ENCODE results near the gene FOXA1. TPM values are rescaled to one million over a fixed set of nuclear protein-coding genes. Genes with fewer than 3 reads are reported as not detected.

FOXA1 gene
- total RNA-seq, result 126 TPM

DNA sequence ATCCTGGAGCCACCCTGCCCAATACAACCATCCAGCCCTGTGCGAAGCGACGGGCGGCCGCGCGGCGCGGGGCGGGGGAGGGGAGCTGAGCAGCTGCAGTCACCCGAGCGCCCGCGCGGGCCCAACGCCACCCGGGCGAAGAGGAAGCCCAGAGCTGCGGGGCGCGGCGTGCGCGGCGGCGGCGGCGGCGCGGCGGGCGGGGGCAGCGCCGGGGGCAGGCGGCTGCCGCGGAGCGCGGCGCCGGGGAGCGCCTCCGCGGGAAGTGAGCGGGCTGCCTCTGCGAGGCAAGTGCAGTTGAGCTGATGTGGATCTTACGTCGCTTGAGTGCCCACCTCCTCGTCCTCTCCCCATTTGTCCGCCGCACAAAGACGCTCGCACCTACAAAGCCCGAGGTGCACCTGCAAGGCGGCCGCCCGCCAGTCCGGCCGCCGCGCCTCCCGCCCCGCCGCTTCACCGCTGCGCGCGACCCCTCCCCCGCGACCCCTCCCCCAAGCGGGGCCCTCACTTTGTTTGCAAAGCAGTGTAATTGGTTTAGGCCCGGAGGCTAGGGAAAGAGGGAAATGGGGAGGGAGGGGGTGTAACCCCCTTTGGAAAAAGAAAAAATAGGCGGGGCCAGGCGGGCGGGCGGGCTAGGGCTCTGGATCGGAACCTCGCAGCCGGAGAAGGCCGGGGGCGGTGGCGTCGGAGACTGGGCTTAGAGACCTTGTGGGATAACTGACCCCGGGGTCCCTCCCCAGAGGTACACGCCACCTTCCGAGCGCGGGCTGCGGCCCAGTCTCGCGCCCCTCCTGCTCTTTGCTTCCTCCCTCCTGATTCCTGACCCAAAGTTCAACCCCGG is at the start of gene FOXA1, which contains the start of gene TTC6:
Gene FOXA1 (minus strand): TSS at position 279 of the 838 bp plus-strand sequence. CDS start 277 bp downstream, at position 2.
Gene TTC6 (plus strand): TSS at position 659 of the 838 bp plus-strand sequence. CDS start 26,436 bp downstream, outside the sequence.
- no peak for DNase-seq (ENCODE audit: low spot score)

DNA sequence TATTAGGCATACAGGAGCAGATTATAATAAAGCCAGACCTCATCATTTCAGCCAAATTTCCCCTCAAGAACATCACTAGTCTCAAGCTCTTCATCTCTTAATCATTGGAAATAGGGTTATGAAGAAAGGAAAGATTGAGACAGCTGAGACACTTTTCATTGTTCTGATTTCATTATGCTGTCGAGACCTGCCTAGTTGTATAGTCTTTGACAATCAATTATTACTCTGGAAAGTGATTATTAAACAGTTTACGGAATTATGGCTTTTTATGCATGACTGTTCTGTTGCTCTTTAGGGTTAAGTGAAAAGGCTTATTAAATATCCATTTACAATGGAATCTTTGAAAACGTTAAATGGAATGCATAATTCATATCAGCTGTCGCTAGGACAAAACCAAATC is 48.7 kb upstream of the FOXA1 start:
- no peak for DNase-seq (ENCODE audit: low spot score)

DNA sequence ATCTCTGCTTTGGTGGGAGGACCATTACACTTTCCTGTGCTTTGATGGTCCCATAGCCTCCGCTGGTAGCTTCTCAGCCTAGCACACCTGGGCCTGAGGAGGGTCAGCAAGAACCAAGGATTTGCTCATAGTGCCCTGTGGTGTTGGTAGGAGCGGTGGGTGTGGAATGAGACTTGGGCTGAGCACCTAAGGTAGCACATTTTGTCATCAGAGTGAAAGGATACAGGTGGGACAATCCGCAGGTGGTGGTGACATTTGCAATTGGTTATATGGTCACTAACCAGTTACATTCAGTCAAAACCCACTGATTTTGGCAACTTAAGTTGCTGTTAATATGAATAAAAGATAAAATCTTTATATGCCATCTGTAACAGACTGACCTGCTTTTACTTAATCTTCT is 47.1 kb upstream of the FOXA1 start:
- no peak for DNase-seq (ENCODE audit: low spot score)

DNA sequence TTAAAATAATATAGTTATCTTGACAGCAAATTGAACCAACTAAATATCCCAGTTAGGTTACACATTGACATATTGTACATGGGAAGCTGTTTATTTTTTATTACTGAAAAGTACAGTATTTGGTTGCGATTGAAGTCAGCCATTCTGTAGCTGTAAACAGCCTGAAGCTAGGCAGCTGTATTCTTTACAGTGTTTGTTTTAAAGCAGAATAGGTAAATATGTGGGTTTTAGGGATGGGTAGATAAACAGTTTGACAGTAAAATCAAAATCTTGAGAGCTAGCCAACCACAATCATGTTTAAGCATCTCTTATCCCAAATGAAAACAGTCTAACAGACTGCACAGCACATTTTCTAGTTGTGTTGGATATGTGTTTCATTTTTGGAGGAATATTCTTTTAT is 46.1 kb upstream of the FOXA1 start:
- DNase-seq (ENCODE audit: low spot score), result no peak

DNA sequence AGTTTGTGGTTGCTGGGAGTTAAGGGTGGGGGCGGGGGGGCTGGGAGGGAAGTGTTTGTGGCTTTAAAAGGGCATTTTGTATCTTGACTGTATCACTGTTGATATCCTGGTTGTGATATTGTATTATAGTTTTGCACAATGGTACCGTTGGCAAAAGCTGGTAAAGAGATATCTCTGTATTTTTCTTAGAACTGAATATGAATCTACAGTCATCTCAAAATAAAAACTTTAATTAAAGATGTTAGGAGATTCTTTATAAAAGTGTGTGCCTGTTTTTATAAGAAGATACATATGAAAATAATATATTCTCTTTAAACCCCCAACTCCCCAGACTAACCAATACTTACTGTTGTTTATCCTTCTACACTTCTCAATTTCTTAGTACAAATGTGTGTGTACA is 43.5 kb upstream of the FOXA1 start:
- DNase-seq (ENCODE audit: low spot score), result no peak

DNA sequence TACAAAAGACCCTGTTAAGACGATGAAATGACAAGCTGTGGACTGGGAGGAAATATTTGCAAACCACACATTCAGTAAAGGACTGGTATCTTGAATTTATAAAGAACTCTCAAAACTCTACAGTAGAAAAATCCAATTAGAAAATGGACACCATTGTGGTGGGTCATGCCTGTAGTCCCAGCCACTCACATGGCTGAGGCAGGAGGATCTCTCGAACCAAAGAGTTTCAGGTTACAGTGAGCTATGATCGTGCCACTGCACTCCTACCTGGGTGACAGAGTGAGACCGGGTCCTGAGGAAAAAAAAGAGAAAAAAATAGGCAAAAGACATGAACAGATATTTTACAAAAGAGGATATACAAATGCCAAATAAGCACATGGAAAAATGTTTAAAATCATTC is 42.3 kb upstream of the FOXA1 start:
- DNase-seq (ENCODE audit: low spot score), result no peak

DNA sequence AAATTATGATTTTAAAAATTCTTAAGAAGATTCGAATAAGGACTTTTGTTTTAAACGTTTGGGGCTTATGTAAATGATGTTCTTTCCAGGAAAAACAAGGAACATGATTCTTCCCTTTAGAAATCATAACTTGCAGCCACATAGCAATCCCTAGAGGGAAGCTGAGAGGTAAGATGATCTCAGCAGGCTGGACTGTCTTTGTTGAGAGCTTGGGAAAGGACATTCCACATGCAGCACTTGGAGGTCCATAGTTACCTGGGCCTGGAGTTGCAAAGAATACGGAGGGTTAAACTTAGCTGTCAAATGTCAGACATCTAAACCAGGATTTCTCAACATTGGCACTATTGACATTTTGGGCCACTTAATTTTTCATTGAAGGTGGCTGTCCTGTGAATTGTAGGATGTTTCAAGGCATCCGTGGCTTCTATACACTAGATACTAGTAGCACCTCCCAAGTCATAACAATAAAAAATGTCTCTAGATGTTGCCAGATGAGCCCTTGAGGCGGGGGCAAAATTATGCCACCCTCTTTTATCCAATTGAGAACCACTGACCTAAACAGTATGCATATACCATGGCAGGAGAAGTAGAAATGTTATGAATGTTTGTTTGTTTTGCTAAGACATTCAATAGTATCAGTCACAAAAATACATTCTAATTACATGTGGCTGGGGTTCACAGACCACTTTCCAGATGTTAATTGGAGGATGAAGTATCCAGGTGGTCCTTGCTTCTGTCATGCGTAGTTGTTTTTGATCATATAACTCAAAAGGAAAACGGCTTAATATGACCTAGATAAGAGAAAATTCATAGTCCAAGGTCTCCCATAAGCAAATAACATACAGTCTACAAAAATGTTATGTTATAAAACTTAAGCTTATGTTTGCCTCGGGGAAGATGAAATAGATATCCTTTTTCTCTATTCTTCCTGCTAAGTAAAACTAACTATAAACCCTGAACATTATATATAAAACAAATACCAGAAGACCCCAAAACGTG is 30.8 kb upstream of the FOXA1 start:
- no peak for DNase-seq (ENCODE audit: low spot score)

DNA sequence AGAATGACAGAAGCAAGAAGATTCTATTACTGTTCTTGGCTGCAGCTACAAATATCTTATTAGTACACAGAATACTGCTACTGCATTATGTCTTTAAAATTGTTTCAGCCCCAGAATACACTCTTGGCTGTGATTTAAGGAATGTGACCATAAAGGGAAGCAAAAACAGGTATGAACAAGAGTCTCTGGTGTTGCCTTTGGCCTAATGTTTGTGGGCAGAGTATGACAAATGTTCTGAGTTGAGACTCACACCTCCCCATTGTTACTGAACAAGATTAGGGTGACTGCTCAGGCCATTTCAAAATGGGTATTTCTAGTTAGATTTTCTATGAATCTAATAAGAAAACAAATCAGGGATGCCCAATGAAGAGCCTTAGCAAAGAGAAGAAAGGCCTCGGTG is 28.9 kb upstream of the FOXA1 start:
- no peak for DNase-seq (ENCODE audit: low spot score)

DNA sequence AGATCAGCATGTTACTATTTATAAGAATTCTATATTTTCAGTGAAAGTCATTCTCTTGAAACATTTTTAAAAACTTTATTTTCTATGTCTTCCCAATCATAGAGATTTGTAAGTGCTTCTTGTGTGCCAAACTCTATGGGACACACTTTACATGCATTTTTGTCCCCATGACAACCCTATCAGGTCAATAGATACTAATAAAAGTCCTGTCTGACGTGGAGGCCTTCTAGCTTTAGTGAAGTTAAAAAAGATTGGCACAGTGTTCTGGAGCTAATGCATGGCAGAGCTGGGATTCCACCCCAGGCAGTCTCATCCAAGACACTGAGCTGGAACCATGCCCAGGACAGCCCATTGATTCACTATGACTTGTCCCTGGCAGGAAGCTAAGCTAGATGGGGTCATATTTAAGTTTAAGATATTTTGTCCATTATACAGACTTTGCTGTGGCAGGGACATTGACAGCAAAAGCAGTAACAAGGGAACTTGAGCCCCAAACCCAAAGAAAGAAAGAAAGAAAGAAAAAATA is 28.4 kb upstream of the FOXA1 start:
- DNase-seq (ENCODE audit: low spot score), result no peak

DNA sequence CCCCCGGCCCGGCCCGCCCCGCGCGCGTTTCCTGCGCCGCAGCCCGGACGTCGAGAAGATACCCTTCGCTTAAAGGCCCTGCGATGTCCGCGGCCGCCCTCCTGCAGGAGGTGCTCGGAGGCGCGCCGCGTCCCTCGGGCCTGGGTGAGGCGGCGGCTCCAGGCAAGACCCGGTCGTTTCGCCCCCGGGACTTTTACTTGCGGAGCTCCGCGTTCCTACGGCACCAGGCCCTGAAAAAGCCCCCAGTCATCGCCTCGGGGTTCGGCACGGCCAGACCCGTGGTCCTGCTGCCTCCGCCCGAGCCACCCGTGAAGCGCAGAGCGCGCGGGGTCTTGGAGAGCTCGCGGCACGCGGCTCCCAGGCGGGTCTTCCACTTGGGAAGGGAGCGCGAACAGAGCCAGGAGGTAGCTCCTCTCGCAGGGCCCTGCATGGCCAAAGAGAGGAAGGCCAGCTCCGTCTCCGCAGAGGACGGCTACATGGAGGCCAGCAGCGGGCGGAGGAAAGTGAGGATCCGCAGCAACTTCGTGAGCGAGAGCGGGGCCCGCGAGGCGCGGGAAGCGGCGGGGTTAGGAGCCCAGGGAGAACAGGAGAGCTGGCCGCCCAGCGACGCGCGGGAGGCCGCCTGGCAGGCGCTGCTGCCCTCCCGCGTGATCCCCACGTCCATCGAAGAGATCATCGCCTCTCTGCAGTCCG is 27.3 kb upstream of the FOXA1 start:
- no peak for DNase-seq (ENCODE audit: low spot score)

DNA sequence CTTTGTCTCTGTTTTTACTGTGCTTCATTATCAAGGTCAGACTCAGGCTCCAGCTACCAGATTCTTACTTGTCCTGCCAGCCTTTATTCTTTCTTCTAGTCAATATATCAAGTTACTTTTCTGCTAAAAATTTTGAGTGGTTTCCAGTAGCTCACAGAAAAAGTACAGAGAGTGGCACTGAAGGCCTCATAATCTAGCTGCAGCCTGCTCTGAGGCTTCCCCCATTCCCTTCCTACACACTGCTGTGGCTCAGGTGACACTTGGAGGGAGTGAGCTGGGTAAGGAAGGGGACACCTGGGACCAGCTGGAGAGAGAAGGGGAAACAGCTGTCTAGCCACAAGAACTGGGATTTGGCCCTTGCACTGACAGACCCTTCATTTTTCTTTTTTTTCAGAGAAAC is 25.8 kb upstream of the FOXA1 start:
- DNase-seq (ENCODE audit: low spot score), result no peak

DNA sequence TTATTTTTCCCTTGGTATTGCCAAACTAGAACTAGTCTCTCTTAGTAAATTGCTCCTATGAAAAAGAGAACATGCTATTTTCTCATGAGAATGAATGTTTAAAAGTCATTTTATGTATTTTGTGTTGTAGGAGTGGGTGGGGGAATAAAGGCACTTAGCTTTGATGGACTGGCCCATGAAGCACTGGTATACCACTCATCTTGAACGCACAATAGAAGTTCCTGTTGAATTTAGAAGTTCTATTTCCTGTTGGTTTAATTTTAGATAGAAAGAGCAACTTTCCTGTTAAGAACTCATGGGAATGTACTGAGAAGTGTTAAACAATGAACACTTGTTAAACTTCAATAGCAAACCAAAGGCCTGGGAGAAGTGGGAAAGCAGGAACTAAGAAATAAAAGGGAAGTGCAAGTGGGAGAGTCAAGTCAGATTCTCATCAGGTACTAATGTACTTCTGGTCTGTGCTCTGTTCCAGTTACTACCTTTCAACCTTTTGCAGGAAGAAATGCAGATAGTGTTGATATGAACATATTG is 23.5 kb upstream of the FOXA1 start:
- DNase-seq (ENCODE audit: low spot score), result no peak

DNA sequence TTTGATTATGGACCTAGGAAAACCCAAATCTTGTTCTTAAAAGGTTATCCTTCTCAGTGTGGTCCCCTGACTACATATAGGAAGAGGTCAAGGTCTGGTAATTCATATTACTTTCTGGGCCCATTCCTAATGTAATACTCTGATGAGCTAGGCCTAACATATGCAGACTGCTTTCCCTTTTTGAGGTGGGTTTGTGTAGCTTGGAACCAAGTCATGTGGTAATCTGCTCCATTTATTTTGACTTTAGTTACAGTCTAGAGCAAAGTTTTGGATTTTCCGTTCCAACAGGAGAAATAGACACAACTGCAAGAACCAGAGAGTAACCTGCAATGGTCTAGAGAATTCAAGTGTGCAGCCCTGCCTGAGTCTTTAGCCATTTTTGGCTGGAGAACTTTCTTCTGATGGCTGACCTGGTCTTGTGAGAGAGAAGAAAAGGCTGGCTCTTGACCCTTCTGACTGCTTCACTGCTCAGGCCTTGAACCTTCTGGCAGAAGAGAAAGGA is 22.9 kb upstream of the FOXA1 start:
- DNase-seq (ENCODE audit: low spot score), result no peak

DNA sequence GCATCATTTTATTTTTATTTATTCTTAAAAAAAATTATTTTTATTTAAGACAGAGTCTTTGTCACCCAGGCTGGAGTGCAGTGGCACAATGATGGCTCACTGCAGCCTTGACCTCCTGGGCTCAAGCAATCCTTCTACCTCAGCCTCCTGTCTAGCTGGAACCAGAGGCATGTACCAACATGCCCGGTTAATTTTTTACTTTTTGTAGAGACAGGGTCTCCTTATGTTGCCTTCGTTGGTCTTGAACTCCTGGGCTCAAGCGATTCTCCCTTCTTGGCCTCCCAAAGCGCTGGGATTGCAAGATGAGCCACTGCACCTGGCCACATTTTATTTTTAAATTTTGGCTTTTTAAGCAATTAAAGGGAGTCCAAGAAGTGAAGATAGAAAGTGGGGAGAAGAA is 21.8 kb upstream of the FOXA1 start:
- DNase-seq (ENCODE audit: low spot score), result no peak

DNA sequence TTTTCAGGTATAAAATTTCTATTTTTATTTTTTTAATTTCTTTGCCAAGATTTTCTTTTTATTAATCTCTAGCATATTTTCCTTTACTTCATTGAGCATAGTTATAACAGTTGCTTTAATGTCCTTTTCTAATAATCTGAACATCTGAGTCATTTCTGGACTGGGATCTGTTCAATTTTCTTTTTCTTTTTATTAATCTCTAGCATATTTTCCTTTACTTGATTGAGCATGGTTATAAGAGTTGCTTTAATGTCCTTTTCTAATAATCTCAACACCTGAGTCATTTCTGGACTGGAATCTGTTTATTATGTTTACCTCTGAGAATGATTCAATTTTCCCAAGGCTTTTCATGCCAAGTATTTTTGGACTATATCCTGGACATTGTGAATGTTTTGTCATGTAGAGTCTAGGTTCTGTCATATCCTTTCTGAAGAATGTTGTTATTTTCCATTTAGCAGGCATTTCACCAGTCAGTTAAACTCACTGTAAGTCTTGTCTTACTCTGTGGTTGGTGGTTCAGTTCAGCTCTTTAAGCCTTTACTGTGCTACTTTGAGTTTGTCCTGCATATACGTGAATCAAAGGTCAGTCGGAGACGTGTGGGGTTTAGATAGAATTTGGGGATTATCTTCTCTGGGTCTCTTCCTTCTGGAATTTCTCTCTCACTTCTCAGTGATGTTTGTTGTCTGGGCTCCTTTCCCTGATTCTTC is 20.7 kb upstream of the FOXA1 start:
- DNase-seq (ENCODE audit: low spot score), result no peak

DNA sequence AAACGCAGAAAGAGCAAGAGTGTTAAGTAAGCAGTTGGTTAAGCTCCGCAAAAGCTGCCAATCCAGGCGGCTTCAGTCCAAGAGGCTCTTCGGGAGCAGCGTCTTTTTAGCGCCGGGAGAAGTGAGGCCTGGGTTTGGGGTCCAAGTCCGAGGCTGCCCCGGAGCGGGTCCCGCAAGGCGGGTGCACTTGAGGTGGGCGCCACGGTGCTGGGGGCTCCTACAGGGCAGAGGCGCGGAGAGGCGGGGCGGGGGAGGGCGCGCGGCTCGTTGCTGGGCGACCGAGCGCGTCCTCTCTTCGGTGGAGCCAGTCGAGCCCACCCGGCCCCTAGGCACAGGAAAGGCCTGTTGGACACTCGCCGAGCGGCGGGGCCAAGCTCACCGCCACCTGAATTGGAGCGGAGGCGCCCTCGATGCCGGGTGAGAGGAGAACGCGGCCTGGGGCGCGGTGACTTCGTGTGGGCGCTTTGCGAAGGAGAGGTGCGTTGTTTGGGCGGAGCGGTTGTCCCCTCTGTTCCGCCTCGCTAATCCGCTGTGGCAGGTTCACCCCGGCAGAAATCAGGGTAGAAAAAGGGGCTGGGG is 16.0 kb upstream of the FOXA1 start:
- DNase-seq (ENCODE audit: low spot score), result no peak

DNA sequence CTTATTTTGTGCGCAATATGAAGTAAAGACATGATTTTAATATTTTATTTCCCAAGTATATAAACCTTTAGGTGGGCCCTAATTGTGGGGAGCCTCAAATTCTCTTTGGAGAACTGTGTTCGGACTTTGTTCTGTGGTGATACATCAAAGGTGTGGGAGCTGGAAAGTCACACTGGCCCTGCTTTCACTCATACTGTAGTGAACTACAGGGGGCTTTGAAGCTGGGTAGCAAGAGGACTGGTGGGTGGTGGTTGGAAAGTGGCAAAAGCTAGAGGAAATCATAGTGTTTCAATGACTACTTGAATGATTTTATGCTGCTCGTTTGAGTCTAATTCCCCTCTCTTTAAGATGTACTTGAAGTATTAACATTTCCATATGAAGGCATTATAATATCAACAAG is 13.6 kb upstream of the FOXA1 start:
- DNase-seq (ENCODE audit: low spot score), result no peak

DNA sequence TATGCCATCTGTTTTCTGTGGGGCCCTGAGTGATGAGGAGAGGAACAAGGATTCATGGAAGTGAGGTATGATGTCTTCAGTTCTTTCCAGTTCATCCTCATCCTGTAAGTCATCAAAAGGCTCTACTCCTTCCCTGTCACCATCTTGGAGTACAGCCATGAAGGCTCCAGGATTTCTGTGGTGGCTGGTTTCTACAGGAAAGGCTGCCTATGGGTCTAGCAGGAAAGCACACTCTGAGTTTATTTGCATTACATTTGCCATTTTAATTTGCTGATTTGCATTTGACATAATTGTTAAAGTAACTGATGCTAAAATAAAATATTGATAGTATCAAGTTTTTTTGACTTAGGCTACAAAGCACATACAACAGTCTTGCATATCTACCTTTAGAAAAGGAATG is 11.6 kb upstream of the FOXA1 start:
- no peak for DNase-seq (ENCODE audit: low spot score)

DNA sequence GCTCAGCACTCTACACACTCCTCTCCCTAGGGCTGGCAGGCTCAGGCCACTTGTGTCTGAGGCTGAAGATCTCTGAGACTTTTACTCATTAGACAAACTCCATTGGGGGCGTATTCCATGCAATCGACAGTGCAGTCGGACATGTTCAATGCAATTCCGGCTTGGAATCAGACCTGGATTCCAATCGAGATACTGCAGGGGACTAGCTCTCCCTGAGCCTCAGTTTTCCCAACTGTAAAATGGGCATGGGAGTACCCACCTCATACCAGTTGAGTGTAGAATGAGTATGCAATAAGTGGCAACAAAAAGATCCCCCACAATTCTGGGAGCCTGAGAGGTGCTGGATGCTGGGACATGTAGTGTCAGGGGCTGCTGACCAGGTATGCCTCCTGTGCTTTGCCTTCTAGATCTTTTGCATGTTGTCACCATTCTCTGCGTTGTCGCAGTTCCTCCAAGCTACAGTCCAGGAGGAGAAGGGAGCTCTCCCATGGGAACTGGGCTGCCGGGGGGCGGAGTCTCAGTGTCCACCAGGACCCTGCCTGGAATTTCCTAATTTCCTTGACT is 8.7 kb upstream of the FOXA1 start:
- no peak for DNase-seq (ENCODE audit: low spot score)

All from ureter (tissue), 1 donor.